Endothelial cell of umbilical vein (primary cell): ENCODE data around the gene RGS7. TPM values are rescaled to one million over a fixed set of nuclear protein-coding genes. Genes with fewer than 3 reads are reported as not detected.

ENCODE experiments used
- BruUV-seq: library from RNA; stranded (reverse); fragments of 400-500 nt; replicated peaks from 2 replicates; lab custom pipeline; 2021; lab: Mats Ljungman, UMichigan
- CTCF ChIA-PET: fragments of 300-600, 350-600 bp; sonication (Branson Sonifier 250); formaldehyde crosslinking; loops from one replicate; lab custom pipeline; 2021; ENCODE audit warnings: antibody characterized with exemption, inconsistent platforms; lab: Charles Lee
- POLR2A ChIA-PET: fragments of 300-600, 350-600 bp; sonication (Branson Sonifier 250); formaldehyde crosslinking; loops from one replicate; lab custom pipeline; 2021; ENCODE audit warnings: antibody characterized with exemption, inconsistent platforms; lab: Charles Lee
- DNase-seq: peaks from one replicate; pipeline ENCODE4 v3.0.0-alpha.2; 2011; ENCODE audit warnings: low read depth, low spot score
- FAIRE-seq: peaks from 2 replicates; lab custom pipeline; 2011; peaks lifted over from hg19 to GRCh38; lab: Jason Lieb, UNC
- H2AFZ ChIP-seq: 2 replicates; pipeline ENCODE4 v1.6.0; 2012; ENCODE audit warnings: low read depth, low read length, control low read depth, inconsistent platforms
- H3K27ac ChIP-seq: 2 replicates; pipeline ENCODE4 v1.5.1; 2011; ENCODE audit warnings: low read depth, mild to moderate bottlenecking, control low read depth, low read length, moderate library complexity; ENCODE audit not compliant: insufficient read depth
- H3K27me3 ChIP-seq, 2 experiments: 2 replicates each; pipeline versions ENCODE4 v1.6.0 to v1.6.1; 2011; ENCODE audit warnings: low read length in 2 of 2, mixed read lengths in 1 of 2; ENCODE audit not compliant: control insufficient read depth in 2 of 2, insufficient read depth in 2 of 2
- H3K36me3 ChIP-seq, 2 experiments: 2 replicates in 1 of 2; 3 replicates in 1 of 2; pipeline ENCODE4 v1.5.1; 2011; ENCODE audit warnings: low read length in 2 of 2, mild to moderate bottlenecking in 1 of 2, moderate library complexity in 1 of 2; ENCODE audit not compliant: control insufficient read depth in 2 of 2, insufficient read depth in 2 of 2; ENCODE audit errors: extremely low read depth in 1 of 2
- H3K4me1 ChIP-seq: 3 replicates; pipeline ENCODE4 v1.5.1; 2011; ENCODE audit warnings: mild to moderate bottlenecking, low read length; ENCODE audit not compliant: control insufficient read depth, insufficient read depth; ENCODE audit errors: extremely low read depth
- H3K4me2 ChIP-seq: 2 replicates; pipeline ENCODE4 v1.6.1; 2011; ENCODE audit warnings: low read length, control low read depth, mixed read lengths; ENCODE audit not compliant: insufficient read depth
- H3K4me3 ChIP-seq, 3 experiments: fragments of 200-600 bp in 1 of 3; sonication (generic), shearing (Covaris generic) in 1 of 3; replicated peaks in 1 of 3; 2 replicates each; pipeline ENCODE4 v1.5.1; 2011 to 2016; ENCODE audit warnings: control low read depth in 3 of 3, low read length in 3 of 3, mild to moderate bottlenecking in 2 of 3, inconsistent platforms in 1 of 3, low read depth in 1 of 3, moderate library complexity in 1 of 3; ENCODE audit not compliant: insufficient read depth in 1 of 3
- H3K79me2 ChIP-seq: 2 replicates; pipeline ENCODE4 v1.6.0; 2012; ENCODE audit warnings: low read length, inconsistent platforms; ENCODE audit not compliant: control insufficient read depth, insufficient read depth
- H3K9ac ChIP-seq: replicated peaks from 2 replicates; pipeline ENCODE3; 2011; ENCODE audit warnings: low read length, control low read depth; ENCODE audit not compliant: insufficient read depth; ENCODE audit errors: extremely low read depth
- H3K9me1 ChIP-seq: replicated peaks from 3 replicates; pipeline ENCODE4 v1.6.0; 2011; ENCODE audit warnings: mild to moderate bottlenecking, low read length; ENCODE audit not compliant: control insufficient read depth, insufficient read depth; ENCODE audit errors: extremely low read depth
- H3K9me3 ChIP-seq: replicated peaks from 2 replicates; pipeline ENCODE4 v1.5.1; 2012; ENCODE audit warnings: low read length, inconsistent platforms; ENCODE audit not compliant: control insufficient read depth, insufficient read depth
- H4K20me1 ChIP-seq: replicated peaks from 2 replicates; pipeline ENCODE3; 2011; ENCODE audit warnings: mild to moderate bottlenecking, low read length; ENCODE audit not compliant: control insufficient read depth, insufficient read depth; ENCODE audit errors: extremely low read depth
- CTCF ChIP-seq, 2 donors: IDR thresholded peaks; 1 replicate in 1 of 2; 2 replicates in 1 of 2; pipeline ENCODE4 v1.5.1; 2011; ENCODE audit warnings: low read length in 2 of 2, mild to moderate bottlenecking in 2 of 2, moderate library complexity in 2 of 2, control low read depth in 1 of 2, inconsistent platforms in 1 of 2, low read depth in 1 of 2; ENCODE audit not compliant: insufficient read depth in 1 of 2; ENCODE audit errors: extremely low read depth in 1 of 2
- EZH2 ChIP-seq: IDR thresholded peaks from 2 replicates; pipeline ENCODE4 v1.6.1; 2012; ENCODE audit warnings: borderline replicate concordance, low read depth, mild to moderate bottlenecking, moderate library complexity, low read length, inconsistent platforms; ENCODE audit not compliant: severe bottlenecking
- FOS ChIP-seq: IDR thresholded peaks from 2 replicates; pipeline ENCODE4 v1.6.1; 2011; ENCODE audit warnings: mild to moderate bottlenecking, low read length, moderate library complexity, borderline replicate concordance; ENCODE audit not compliant: insufficient read depth
- GATA2 ChIP-seq: IDR thresholded peaks from 2 replicates; pipeline ENCODE4 v1.7.0; 2011; ENCODE audit warnings: low read depth, mild to moderate bottlenecking, moderate library complexity, mixed read lengths, low read length; ENCODE audit not compliant: insufficient read length, insufficient read depth
- JUN ChIP-seq: IDR thresholded peaks from 2 replicates; pipeline ENCODE4 v1.6.1; 2011; ENCODE audit warnings: borderline replicate concordance, low read depth; ENCODE audit not compliant: insufficient read length, insufficient read depth
- MAX ChIP-seq: IDR thresholded peaks from 2 replicates; pipeline ENCODE4 v1.6.1; 2011; ENCODE audit not compliant: insufficient read depth, insufficient read length
- MYC ChIP-seq: IDR thresholded peaks from one replicate; pipeline ENCODE4 v1.6.1; 2011; ENCODE audit warnings: mild to moderate bottlenecking, low read depth, low read length
- POLR2A ChIP-seq: IDR thresholded peaks from 2 replicates; pipeline ENCODE4 v1.6.1; 2012; ENCODE audit warnings: low read depth, mild to moderate bottlenecking, control low read depth, low read length
- POLR2AphosphoS5 ChIP-seq: IDR thresholded peaks from 2 replicates; pipeline ENCODE4 v1.6.1; 2012; ENCODE audit warnings: low read depth, mild to moderate bottlenecking, control low read depth, low read length, moderate library complexity; ENCODE audit not compliant: insufficient read depth
- dilution Hi-C: fragments of 300-500 bp; cut with MboI; formaldehyde crosslinking; loops from one replicate; pipeline ENCODE4 v1.15.0; 2019; ENCODE audit warnings: low sequenced_read_pairs; ENCODE audit not compliant: extremely low pct_ligation_motif_present
- intact Hi-C: fragments of 100-400 bp; cut with micrococcal nuclease; formaldehyde crosslinking; loops from one replicate; pipeline ENCODE4 v1.10.0; 2022
- polyA plus RNA-seq, 4 experiments: library from polyadenylated mRNA; depleted of rRNA in 3 of 4; stranded (reverse) in 3 of 4; unstranded in 1 of 4; fragments of >200 nt; gene quantifications; 2 replicates each; pipeline versions ENCODE4 v1.2.1 to v1.2.3, GENCODE V29; 2011 to 2012; ENCODE audit warnings: missing spikeins in 1 of 4
- total RNA-seq: library from RNA; stranded (reverse); gene quantifications from 2 replicates; pipeline ENCODE4 v1.2.3, GENCODE V29; 2021

Gene RGS7
- total and polyA plus RNA-seq, 2 donors (not counting 3 experiments of a cell fraction or from before 2014, with no cell fraction given), result 0.43 to 0.44 TPM

DNA sequence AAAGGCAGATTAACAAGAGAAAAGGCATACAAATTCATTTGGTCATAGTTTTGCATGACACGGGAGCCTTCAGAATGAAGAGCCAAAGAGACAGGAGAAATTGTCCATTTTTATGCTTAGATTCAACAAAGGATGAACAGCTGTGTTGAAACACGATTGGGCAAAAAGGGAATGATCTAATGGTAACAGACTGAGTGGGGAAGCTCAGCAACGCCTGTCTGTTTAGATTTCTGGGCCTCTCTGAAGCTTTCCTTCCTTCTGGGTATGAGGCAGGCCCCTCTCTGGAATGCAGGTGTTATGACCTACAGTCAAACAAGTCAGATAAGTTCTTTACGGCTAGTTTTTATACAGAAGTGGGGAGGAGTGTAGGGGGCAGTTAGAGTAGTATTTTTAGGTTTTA is 154.6 kb downstream of the RGS7 start:
- Histone ChIP-seq H3K79me2 (no peaks in the 10 kb centered on the region), H2AFZ (no peak overlapping the region), H3K27me3 (no peaks in the 10 kb centered on the region), H3K9me3 (no peaks in the 10 kb centered on the region), H3K4me3 (no peak overlapping the region), H4K20me1 (no peaks in the 10 kb centered on the region), H3K9me1 (no peaks in the 10 kb centered on the region), H3K36me3 (no peaks in the 10 kb centered on the region), H3K4me2 (no peak overlapping the region), H3K27ac (no peak overlapping the region), H3K9ac (no peak overlapping the region), H3K4me1 (no peaks in the 10 kb centered on the region)
- DNase-seq (no peak), FAIRE-seq (no peak)
- TF ChIP-seq GATA2 (no peak), JUN (no peak), MAX (no peak), MYC (no peak), CTCF (IDR thresholded peaks at IDR 0.05; ENCODE audit: extremely low read depth in 1 of 2, insufficient read depth in 1 of 2, low read depth in 1 of 2, low read length in 2 of 2) (no peak), POLR2A (no peak), FOS (no peak), EZH2 (no peak), POLR2AphosphoS5 (no peak)
- CTCF ChIA-PET, result no interaction called here
- dilution Hi-C loops (no loop called here), intact Hi-C loops (no loop called here)
- no TSS peak for BruUV-seq
- POLR2A ChIA-PET, result no interaction called here
